HEK293 (cell line): ENCODE measurements around the gene SIX2.

Experiments
- CTCF ChIA-PET: fragments of 350-600 bp; formaldehyde crosslinking; extraction: SDS; loops from one replicate; lab custom pipeline; 2021; ENCODE audit warnings: antibody characterized with exemption; lab: Yijun Ruan, JAX
- POLR2A ChIA-PET: fragments of 300-600 bp; formaldehyde crosslinking; extraction: SDS; loops from one replicate; lab custom pipeline; 2020; ENCODE audit warnings: antibody characterized with exemption, inconsistent platforms; lab: Yijun Ruan, JAX
- H3K27ac ChIP-seq: fragments of 200-500 bp; sonication (Bioruptor generic); 2 replicates; pipeline ENCODE4 v1.5.1; 2014; ENCODE audit warnings: low read depth, low read length, control low read depth, inconsistent platforms; ENCODE audit errors: extremely low read depth
- H3K36me3 ChIP-seq, 2 experiments: fragments of 200-500 bp in 1 of 2; sonication (Bioruptor generic) in 1 of 2; 1 replicate in 1 of 2; 2 replicates in 1 of 2; pipeline ENCODE4 v1.5.1; 2014 to 2017; ENCODE audit warnings: inconsistent platforms in 2 of 2, low read length in 2 of 2; ENCODE audit not compliant: control insufficient read depth in 2 of 2, insufficient read depth in 1 of 2
- H3K4me1 ChIP-seq: fragments of 200-500 bp; sonication (Bioruptor generic); 2 replicates; pipeline ENCODE4 v1.5.1; 2014; ENCODE audit warnings: mild to moderate bottlenecking, low read length, inconsistent platforms; ENCODE audit not compliant: control insufficient read depth, insufficient read depth
- H3K4me3 ChIP-seq: 2 replicates; pipeline ENCODE4 v1.5.1; 2011; ENCODE audit warnings: low read depth, mild to moderate bottlenecking, control low read depth, low read length, moderate library complexity
- H3K9me3 ChIP-seq: fragments of 200-500 bp; sonication (Bioruptor generic); 2 replicates; pipeline ENCODE4 v1.5.1; 2014; ENCODE audit warnings: low read depth, low read length, inconsistent platforms; ENCODE audit not compliant: control insufficient read depth, insufficient read depth
- KLF1 ChIP-seq: fragments of 450-650 bp; formaldehyde crosslinking; IDR thresholded peaks from 2 replicates; pipeline ENCODE4 v1.5.1; 2016; ENCODE audit warnings: missing biosample characterization, missing genetic modification characterization
- MYNN ChIP-seq: fragments of 450-650 bp; formaldehyde crosslinking; IDR thresholded peaks from 2 replicates; pipeline ENCODE4 v1.5.1; 2016; ENCODE audit warnings: missing biosample characterization, missing genetic modification characterization, borderline replicate concordance
- REPIN1 ChIP-seq: fragments of 450-650 bp; formaldehyde crosslinking; IDR thresholded peaks from 2 replicates; pipeline ENCODE4 v1.5.1; 2017; ENCODE audit warnings: missing biosample characterization, missing genetic modification characterization, low read depth
- YY1 ChIP-seq: fragments of 450-650 bp; formaldehyde crosslinking; IDR thresholded peaks from 2 replicates; pipeline ENCODE4 v1.5.1; 2018; ENCODE audit warnings: missing biosample characterization, missing genetic modification characterization
- ZBTB17 ChIP-seq: fragments of 450-650 bp; formaldehyde crosslinking; IDR thresholded peaks from 2 replicates; pipeline ENCODE4 v1.5.1; 2016; ENCODE audit warnings: missing biosample characterization, missing genetic modification characterization
- ZBTB8A ChIP-seq: fragments of 450-650 bp; formaldehyde crosslinking; IDR thresholded peaks from 2 replicates; pipeline ENCODE4 v1.5.1; 2016; ENCODE audit warnings: missing biosample characterization, missing genetic modification characterization
- ZNF112 ChIP-seq: fragments of 450-650 bp; formaldehyde crosslinking; IDR thresholded peaks from 2 replicates; pipeline ENCODE4 v1.5.0; 2017; ENCODE audit warnings: missing biosample characterization, missing genetic modification characterization
- ZNF146 ChIP-seq: fragments of 450-650 bp; formaldehyde crosslinking; IDR thresholded peaks from 2 replicates; pipeline ENCODE4 v1.5.1; 2016; ENCODE audit warnings: missing biosample characterization, missing genetic modification characterization
- ZNF274 ChIP-seq, 2 experiments: fragments of 200-500 bp in 1 of 2; fragments of 450-650 bp in 1 of 2; sonication (Bioruptor generic) in 1 of 2; formaldehyde crosslinking in 1 of 2; IDR thresholded peaks; 2 replicates each; pipeline versions ENCODE4 v1.5.1 to v1.6.1; 2014 to 2016; ENCODE audit warnings: borderline replicate concordance in 1 of 2, inconsistent platforms in 1 of 2, low read length in 1 of 2, missing biosample characterization in 1 of 2, missing genetic modification characterization in 1 of 2
- ZNF292 ChIP-seq: fragments of 450-650 bp; formaldehyde crosslinking; IDR thresholded peaks from 2 replicates; pipeline ENCODE4 v1.5.1; 2016; ENCODE audit warnings: low read depth, missing biosample characterization, missing genetic modification characterization, borderline replicate concordance
- ZNF335 ChIP-seq: fragments of 450-650 bp; formaldehyde crosslinking; conservative IDR thresholded peaks from 2 replicates; pipeline ENCODE4 v1.5.1; 2016; ENCODE audit warnings: missing biosample characterization, missing genetic modification characterization
- ZNF341 ChIP-seq: fragments of 450-650 bp; formaldehyde crosslinking; IDR thresholded peaks from 2 replicates; pipeline ENCODE4; 2016; ENCODE audit warnings: low read depth, missing biosample characterization, missing genetic modification characterization
- ZNF510 ChIP-seq: fragments of 450-650 bp; formaldehyde crosslinking; IDR thresholded peaks from 2 replicates; pipeline ENCODE4 v1.5.1; 2018; ENCODE audit warnings: mild to moderate bottlenecking, missing genetic modification characterization, missing biosample characterization; ENCODE audit not compliant: insufficient replicate concordance
- ZNF785 ChIP-seq: fragments of 450-650 bp; formaldehyde crosslinking; IDR thresholded peaks from 2 replicates; pipeline ENCODE4 v1.5.1; 2016; ENCODE audit warnings: missing biosample characterization, missing genetic modification characterization
- TF ChIP-seq, protein P1 (sequence below): fragments of 450-650 bp; formaldehyde crosslinking; IDR thresholded peaks from 2 replicates; pipeline ENCODE4 v1.5.1; 2016; ENCODE audit warnings: missing biosample characterization, missing genetic modification characterization
- TF ChIP-seq, protein P2 (sequence below): IDR thresholded peaks from 2 replicates; pipeline ENCODE4 v1.6.1; 2011; ENCODE audit warnings: mild to moderate bottlenecking, low read depth, low read length, borderline replicate concordance
- TF ChIP-seq, protein P3 (sequence below): fragments of 450-650 bp; formaldehyde crosslinking; IDR thresholded peaks from 2 replicates; pipeline ENCODE4 v1.5.1; 2016; ENCODE audit warnings: missing biosample characterization, missing genetic modification characterization, low read depth
- TF ChIP-seq, protein P4 (sequence below): fragments of 450-650 bp; formaldehyde crosslinking; IDR thresholded peaks from 2 replicates; pipeline ENCODE4 v1.5.1; 2016; ENCODE audit warnings: missing biosample characterization, missing genetic modification characterization
- TF ChIP-seq, protein P5 (sequence below): fragments of 450-650 bp; formaldehyde crosslinking; IDR thresholded peaks from 2 replicates; pipeline ENCODE4 v1.5.1; 2017; ENCODE audit warnings: missing biosample characterization, missing genetic modification characterization
- TF ChIP-seq, protein P6 (sequence below): fragments of 450-650 bp; formaldehyde crosslinking; IDR thresholded peaks from 2 replicates; pipeline ENCODE4 v1.5.1; 2017; ENCODE audit warnings: missing biosample characterization, missing genetic modification characterization

The SIX2 gene

DNA sequence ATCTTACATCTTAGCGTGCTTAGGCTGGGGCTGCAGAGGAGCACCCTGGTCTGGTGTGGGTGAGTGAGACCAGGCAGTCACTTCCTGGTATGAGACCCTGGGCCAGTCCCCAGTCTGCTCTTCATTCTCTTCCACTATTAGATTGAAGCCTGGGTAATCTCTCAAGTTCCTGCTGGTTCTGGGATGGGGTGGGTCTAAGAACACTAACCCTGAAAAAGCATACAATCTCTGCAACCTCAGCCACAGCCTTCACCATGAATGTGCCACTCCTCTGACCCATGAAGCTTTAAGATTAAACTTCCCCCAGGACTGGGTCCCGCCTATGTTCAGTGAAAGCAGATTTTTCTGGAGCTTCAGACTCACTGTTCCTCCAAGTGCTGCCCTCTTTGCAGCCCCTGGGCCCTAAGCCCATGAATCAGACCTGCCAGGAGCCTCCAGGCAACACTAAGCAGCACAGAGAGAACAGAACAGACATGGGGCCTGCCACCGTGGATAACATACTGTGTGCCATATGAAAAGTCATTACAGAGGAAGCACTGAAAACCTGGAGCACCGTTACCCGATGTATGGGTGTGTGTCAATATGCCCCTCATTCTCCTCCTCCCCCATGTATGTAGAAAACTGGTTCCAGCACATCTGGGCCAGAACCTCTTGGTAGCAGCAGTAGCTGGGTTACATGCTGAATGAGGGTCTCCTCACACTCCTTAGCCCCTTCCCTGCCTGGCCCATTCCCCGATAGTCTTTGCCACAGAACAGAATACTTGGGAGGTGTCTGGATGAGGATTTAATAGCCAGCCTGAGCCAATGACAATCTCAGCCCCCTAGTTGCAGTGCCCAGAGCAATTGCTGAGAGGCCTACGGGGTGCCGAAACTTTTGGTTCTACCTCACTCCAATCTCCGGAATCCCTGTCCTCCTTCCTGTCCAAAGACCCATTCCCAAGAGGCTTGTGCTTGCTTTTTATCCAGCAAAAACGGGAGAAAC lies 2.7 kb upstream of the SIX2 start:
- ChIA-PET CTCF (interaction anchor here (0.6 to 1.2 kb wide), 10 partner anchors 11 to 1399 kb away, joined by 3 to 6 read pairs (median 3); no protein-coding TSS in a partner anchor), POLR2A (no interaction called here)
- no peaks in the 10 kb centered on the region for H3K9me3 ChIP-seq
- H3K27ac ChIP-seq: no peak overlapping the region
- H3K4me1 ChIP-seq: peaks cover 2% of the 10 kb centered on the region; the same call in 1 of the 2 replicates
- TF ChIP-seq ZBTB17 (tag by site-specific recombination): peak; percentile 37; the same call in 1 of the 2 replicates
- no peak for TF ChIP-seq REPIN1 (tag by site-specific recombination)
- H3K36me3 ChIP-seq: no peaks in the 10 kb centered on the region
- no peak overlapping the region for H3K4me3 ChIP-seq

DNA sequence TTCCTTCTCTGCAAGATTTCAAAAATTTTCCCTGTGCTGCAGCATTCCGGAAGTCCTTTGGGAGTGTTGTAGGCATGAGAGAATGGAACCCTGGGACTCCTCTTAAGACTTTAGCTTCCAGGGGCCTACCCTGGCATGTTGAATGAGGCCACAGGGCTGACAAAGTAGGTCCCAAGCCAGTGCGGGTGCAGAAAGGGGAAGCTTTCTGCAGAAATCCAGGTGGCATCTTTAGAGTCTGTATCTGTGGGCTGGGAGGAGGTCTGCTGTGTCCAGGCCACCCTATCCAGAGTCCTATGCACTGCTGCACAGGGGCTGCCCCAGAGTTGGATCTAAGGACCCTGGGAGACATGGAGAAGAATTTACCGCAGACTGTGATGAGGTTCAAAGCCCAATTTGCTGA lies 1.9 kb upstream of the SIX2 start:
- Histone ChIP-seq H3K4me3 (no peak overlapping the region), H3K4me1 (peaks cover 2% of the 10 kb centered on the region; the same call in 1 of the 2 replicates), H3K36me3 (no peaks in the 10 kb centered on the region)
- POLR2A ChIA-PET: no interaction called here
- TF ChIP-seq ZNF341 (tag by site-specific recombination) (no peak), KLF1 (tag by site-specific recombination) (no peak), ZBTB8A (no peak), ZNF335 (tag by site-specific recombination) (no peak), ZNF785 (tag by site-specific recombination) (no peak), ZNF274 (IDR thresholded peaks at IDR 0.05; ENCODE audit: low read length) (no peak), ZNF274 (tag by site-specific recombination; IDR thresholded peaks at IDR 0.05; ENCODE audit: borderline replicate concordance) (no peak), YY1 (no peak), ZNF112 (tag by site-specific recombination) (no peak), ZNF292 (no peak), MYNN (no peak), ZNF146 (tag by site-specific recombination) (no peak), ZNF510 (tag by site-specific recombination) (no peak)
- TF ChIP-seq, protein P1, sequence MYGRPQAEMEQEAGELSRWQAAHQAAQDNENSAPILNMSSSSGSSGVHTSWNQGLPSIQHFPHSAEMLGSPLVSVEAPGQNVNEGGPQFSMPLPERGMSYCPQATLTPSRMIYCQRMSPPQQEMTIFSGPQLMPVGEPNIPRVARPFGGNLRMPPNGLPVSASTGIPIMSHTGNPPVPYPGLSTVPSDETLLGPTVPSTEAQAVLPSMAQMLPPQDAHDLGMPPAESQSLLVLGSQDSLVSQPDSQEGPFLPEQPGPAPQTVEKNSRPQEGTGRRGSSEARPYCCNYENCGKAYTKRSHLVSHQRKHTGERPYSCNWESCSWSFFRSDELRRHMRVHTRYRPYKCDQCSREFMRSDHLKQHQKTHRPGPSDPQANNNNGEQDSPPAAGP (tag by site-specific recombination): no peak
- TF ChIP-seq, protein P2, sequence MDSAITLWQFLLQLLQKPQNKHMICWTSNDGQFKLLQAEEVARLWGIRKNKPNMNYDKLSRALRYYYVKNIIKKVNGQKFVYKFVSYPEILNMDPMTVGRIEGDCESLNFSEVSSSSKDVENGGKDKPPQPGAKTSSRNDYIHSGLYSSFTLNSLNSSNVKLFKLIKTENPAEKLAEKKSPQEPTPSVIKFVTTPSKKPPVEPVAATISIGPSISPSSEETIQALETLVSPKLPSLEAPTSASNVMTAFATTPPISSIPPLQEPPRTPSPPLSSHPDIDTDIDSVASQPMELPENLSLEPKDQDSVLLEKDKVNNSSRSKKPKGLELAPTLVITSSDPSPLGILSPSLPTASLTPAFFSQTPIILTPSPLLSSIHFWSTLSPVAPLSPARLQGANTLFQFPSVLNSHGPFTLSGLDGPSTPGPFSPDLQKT: no peak
- TF ChIP-seq, protein P3, sequence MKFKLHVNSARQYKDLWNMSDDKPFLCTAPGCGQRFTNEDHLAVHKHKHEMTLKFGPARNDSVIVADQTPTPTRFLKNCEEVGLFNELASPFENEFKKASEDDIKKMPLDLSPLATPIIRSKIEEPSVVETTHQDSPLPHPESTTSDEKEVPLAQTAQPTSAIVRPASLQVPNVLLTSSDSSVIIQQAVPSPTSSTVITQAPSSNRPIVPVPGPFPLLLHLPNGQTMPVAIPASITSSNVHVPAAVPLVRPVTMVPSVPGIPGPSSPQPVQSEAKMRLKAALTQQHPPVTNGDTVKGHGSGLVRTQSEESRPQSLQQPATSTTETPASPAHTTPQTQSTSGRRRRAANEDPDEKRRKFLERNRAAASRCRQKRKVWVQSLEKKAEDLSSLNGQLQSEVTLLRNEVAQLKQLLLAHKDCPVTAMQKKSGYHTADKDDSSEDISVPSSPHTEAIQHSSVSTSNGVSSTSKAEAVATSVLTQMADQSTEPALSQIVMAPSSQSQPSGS (tag by site-specific recombination): no peak
- TF ChIP-seq, protein P4, sequence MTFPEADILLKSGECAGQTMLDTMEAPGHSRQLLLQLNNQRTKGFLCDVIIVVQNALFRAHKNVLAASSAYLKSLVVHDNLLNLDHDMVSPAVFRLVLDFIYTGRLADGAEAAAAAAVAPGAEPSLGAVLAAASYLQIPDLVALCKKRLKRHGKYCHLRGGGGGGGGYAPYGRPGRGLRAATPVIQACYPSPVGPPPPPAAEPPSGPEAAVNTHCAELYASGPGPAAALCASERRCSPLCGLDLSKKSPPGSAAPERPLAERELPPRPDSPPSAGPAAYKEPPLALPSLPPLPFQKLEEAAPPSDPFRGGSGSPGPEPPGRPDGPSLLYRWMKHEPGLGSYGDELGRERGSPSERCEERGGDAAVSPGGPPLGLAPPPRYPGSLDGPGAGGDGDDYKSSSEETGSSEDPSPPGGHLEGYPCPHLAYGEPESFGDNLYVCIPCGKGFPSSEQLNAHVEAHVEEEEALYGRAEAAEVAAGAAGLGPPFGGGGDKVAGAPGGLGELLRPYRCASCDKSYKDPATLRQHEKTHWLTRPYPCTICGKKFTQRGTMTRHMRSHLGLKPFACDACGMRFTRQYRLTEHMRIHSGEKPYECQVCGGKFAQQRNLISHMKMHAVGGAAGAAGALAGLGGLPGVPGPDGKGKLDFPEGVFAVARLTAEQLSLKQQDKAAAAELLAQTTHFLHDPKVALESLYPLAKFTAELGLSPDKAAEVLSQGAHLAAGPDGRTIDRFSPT (tag by site-specific recombination): no peak
- TF ChIP-seq, protein P5, sequence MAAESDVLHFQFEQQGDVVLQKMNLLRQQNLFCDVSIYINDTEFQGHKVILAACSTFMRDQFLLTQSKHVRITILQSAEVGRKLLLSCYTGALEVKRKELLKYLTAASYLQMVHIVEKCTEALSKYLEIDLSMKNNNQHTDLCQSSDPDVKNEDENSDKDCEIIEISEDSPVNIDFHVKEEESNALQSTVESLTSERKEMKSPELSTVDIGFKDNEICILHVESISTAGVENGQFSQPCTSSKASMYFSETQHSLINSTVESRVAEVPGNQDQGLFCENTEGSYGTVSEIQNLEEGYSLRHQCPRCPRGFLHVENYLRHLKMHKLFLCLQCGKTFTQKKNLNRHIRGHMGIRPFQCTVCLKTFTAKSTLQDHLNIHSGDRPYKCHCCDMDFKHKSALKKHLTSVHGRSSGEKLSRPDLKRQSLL (tag by site-specific recombination): no peak
- TF ChIP-seq, protein P6, sequence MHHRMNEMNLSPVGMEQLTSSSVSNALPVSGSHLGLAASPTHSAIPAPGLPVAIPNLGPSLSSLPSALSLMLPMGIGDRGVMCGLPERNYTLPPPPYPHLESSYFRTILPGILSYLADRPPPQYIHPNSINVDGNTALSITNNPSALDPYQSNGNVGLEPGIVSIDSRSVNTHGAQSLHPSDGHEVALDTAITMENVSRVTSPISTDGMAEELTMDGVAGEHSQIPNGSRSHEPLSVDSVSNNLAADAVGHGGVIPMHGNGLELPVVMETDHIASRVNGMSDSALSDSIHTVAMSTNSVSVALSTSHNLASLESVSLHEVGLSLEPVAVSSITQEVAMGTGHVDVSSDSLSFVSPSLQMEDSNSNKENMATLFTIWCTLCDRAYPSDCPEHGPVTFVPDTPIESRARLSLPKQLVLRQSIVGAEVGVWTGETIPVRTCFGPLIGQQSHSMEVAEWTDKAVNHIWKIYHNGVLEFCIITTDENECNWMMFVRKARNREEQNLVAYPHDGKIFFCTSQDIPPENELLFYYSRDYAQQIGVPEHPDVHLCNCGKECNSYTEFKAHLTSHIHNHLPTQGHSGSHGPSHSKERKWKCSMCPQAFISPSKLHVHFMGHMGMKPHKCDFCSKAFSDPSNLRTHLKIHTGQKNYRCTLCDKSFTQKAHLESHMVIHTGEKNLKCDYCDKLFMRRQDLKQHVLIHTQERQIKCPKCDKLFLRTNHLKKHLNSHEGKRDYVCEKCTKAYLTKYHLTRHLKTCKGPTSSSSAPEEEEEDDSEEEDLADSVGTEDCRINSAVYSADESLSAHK (tag by site-specific recombination): no peak
- TF ChIP-seq, all 188 proteins: peak for 0
- no peaks in the 10 kb centered on the region for H3K9me3 ChIP-seq
- H3K27ac ChIP-seq: no peak overlapping the region
- CTCF ChIA-PET: interaction anchor here (0.6 to 1.0 kb wide), 4 partner anchors 30 to 1400 kb away, joined by 3 read pairs; no protein-coding TSS in a partner anchor
